RKO (cell line): ENCODE measurements around the gene TEX30.
"Not testable (repeated sequence)": the region's sequence is repeated elsewhere in the genome, so short reads cannot be mapped to it uniquely, and the experiment has no call there.

Source experiments
- DNase-seq: peaks from one replicate; pipeline ENCODE4 v3.0.0-alpha.2; 2016; ENCODE audit warnings: low spot score

TEX30 gene

GRCh38 chr13:102773441-102774213 lies at the start of gene TEX30:
Gene TEX30, minus strand, starts transcription at chr13:102773786. Its CDS starts 3,760 bp downstream, at chr13:102770026.
- no peak for DNase-seq

- DNase-seq: no peak
Measured at GRCh38 chr13:102817907-102818306, 44.3 kb upstream of the TEX30 start.

- DNase-seq: no peak
Measured at GRCh38 chr13:102817241-102817640, 43.7 kb upstream of the TEX30 start.

- DNase-seq: no peak
Measured at GRCh38 chr13:102816708-102817107, 43.1 kb upstream of the TEX30 start.

- DNase-seq: no peak
Measured at GRCh38 chr13:102815788-102816187, 42.2 kb upstream of the TEX30 start.

- no peak for DNase-seq
Measured at GRCh38 chr13:102814793-102815192, 41.2 kb upstream of the TEX30 start.

- DNase-seq: no peak
Measured at GRCh38 chr13:102814025-102814607, 40.5 kb upstream of the TEX30 start.

GRCh38 chr13:102812611-102813287 lies 39.2 kb upstream of the TEX30 start:
- no peak for DNase-seq

- no peak for DNase-seq
Measured at GRCh38 chr13:102807699-102808098, 34.1 kb upstream of the TEX30 start.

GRCh38 chr13:102805680-102806079 lies 32.1 kb upstream of the TEX30 start:
- DNase-seq: no peak

GRCh38 chr13:102800145-102801041 lies 26.8 kb upstream of the TEX30 start:
- DNase-seq: peak; percentile 79

GRCh38 chr13:102799426-102800144 lies 26.0 kb upstream of the TEX30 start:
- DNase-seq: peak; percentile 47

- DNase-seq: peak; percentile 96
Measured at GRCh38 chr13:102798581-102799425, 25.2 kb upstream of the TEX30 start, which contains the start of the genes BIVM and POGLUT2. Gene BIVM, plus strand, starts transcription at chr13:102799119. Its CDS starts 8,149 bp downstream, at chr13:102807268. Gene POGLUT2, minus strand, starts transcription at chr13:102798976. Its CDS starts 306 bp downstream, at chr13:102798670.

GRCh38 chr13:102793611-102794355 lies 20.2 kb upstream of the TEX30 start:
- no peak for DNase-seq

- peak; percentile 18 for DNase-seq
Measured at GRCh38 chr13:102792396-102792795, 18.8 kb upstream of the TEX30 start.

- DNase-seq: no peak
Measured at GRCh38 chr13:102788683-102789082, 15.1 kb upstream of the TEX30 start.

GRCh38 chr13:102784483-102784882 lies 10.9 kb upstream of the TEX30 start:
- no peak for DNase-seq

GRCh38 chr13:102781591-102781990 lies 8.0 kb upstream of the TEX30 start:
- DNase-seq: no peak

GRCh38 chr13:102780656-102781055 lies 7.1 kb upstream of the TEX30 start:
- DNase-seq: not testable (repeated sequence)
